Cardiac septum (tissue), 1 donor: ENCODE measurements around the gene CCDC146. TPM values are rescaled to one million over a fixed set of nuclear protein-coding genes. Genes with fewer than 3 reads are reported as not detected.
A peak's percentile ranks its signal among the peaks of the same experiment; 100 is the strongest.
"Not testable (repeated sequence)": the region's sequence is repeated elsewhere in the genome, so short reads cannot be mapped to it uniquely, and the experiment has no call there.

Experiments
- DNase-seq: peaks from one replicate; pipeline ENCODE4 v3.0.0-alpha.2; 2020; ENCODE audit warnings: low spot score
- intact Hi-C: fragments of 100-400 bp; cut with DNase I; formaldehyde crosslinking; loops from one replicate; pipeline ENCODE4 v1.14.0; 2022
- total RNA-seq: library from RNA; stranded (reverse); fragmentation: NEBNext Ultra II Directional; extraction: Animal tissue kit (Norgen Biotek cat#: 25700); gene quantifications from one replicate; pipeline ENCODE4 v1.2.1, GENCODE V29; 2021
- donor health status: DM: no; HTN: no; CAD: no.

Gene CCDC146
- total RNA-seq, 1 donor from 2014 or later: 4.3 TPM

DNA sequence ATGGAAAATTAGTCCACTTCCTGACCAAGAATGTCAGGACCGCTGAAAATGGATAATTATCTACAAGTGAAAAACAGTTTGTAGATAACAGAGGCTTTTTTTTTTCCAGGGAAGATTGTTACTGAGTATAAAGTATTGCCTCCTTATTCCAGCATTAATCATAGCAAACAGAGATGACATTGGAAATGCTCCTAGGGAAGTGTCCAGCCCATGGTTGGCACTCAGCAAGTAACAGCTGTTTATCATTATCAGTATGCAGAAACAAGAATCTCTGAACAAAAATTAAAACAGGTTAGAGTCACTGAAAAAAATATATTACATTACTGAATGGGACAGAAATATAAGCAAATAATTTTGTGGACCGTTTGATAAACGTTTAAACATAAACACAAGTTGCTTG, 62.6 kb downstream of the CCDC146 start:
- DNase-seq: no peak
- intact Hi-C loops: no loop called here

DNA sequence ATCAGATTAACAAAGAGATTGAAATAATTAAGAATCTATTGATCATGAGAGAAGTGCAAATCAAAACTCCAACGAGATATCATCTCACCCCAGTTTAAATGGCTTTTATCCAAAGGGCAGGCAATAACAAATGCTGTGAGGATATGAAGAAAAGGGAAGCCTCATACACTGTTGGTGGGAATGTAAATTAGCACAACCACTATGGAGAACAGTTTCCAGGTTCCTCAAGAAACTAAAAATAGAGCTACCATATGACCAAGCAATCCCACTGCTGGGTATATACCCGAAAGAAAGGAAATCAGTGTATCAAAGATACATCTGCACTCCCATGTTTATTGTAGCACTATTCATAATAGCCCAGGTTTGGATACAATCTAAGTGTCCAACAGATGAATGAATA, 63.5 kb downstream of the CCDC146 start:
- no peak for DNase-seq
- intact Hi-C loops: no loop called here

DNA sequence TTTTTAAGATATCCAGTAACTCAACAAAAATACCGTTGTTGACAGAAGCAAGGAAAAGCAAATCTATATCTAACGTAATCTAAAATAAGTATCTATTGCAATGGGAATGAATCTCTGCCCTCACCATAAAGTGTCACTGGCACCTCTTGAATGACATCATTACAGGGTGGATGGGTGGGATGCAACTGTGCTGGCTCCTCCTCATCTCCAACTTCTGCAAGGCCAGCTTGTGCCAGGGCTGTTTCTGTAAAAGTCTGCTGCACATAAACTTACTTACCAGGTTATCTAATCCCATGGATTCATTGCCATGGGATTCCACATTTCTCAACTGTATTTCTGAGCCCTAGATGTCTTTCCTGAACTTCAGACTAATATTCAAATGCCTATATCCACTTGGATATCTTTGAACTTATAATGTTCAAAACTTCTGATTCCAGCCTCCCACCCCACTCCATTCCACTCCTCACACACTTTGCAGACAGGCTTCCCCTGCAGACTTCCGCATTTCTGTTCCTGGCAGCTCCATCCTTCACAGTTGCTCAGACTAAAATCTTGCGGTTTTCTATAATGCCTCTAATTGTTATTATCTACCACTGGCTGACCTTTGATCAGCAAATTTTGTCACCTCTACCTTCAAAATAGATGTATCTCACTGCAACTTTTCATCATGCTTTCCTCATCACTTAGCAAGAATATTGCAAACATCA, 66.5 kb downstream of the CCDC146 start:
- intact Hi-C loops: no loop called here
- DNase-seq: no peak

DNA sequence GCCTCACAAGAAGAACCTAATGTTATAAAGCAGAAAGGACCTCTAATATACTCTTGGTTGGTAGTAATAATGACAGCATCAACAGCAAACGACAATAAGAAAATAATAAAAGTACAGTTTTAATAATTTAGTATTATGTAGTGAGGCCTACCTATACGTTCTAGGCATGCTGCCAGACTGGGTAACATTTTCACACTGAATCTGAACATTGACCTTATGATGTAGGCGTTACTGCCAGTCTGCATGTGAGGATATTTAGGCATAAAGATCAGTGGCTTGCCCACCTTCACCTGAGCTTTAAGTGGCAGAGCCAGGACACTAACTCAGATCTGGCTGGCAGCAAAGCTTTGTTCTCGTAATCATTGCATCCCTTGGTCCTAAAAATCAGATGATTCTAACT, 74.7 kb downstream of the CCDC146 start:
- intact Hi-C loops: no loop called here

DNA sequence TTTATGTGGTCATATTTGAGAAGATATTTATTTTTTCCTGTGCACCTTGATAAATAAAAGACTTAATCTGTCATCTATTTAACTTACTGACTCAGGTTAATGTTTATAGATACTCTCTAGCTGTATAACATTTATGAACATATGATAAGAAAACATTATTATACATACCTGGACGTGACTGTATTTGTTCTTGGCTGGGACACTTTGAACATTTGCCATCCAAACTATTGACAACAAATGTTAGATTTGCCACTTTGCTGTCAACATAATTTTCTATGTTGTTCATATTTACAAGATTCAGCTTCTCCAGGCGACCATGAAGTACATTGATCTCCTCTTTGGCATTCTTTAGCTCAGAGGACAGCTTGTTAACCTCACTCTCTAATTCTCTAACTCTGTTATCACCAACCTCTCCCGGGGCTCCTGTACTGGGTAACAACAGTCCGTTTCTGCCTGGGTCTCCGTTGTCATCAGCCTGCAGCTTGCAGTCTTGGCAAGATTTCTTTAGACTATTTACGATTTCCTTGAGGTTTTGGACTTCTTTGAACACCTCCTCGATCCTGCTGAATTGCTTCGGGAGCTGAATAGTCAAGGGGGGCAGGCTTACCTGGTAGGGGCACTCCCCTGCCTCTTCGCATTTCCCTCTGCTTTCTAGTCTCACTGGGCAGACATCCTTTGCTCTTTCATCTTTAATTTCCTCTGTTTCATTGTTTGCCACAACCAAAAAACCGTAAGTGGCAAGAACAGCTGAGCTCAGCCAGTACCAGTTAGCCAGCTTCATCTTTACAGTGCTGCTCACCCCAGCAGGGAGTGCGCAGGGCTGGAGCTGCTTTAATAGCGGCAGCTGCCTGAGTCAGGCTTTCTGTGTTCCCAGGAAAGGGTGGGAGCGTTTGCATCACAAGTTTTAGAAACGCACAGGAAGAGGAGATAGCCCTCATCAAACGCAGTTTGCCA, 76.9 kb downstream of the CCDC146 start, which contains the start of gene FGL2:
Gene FGL2, minus strand, starts transcription at position 807 of the 954 bp plus-strand sequence. Its CDS starts 26 bp downstream, at position 781.
- intact Hi-C loops: no loop called here
- peak; percentile 85 for DNase-seq

More for the DNA sequence above, 74.7 kb downstream of the CCDC146 start:
- DNase-seq: no peak

DNA sequence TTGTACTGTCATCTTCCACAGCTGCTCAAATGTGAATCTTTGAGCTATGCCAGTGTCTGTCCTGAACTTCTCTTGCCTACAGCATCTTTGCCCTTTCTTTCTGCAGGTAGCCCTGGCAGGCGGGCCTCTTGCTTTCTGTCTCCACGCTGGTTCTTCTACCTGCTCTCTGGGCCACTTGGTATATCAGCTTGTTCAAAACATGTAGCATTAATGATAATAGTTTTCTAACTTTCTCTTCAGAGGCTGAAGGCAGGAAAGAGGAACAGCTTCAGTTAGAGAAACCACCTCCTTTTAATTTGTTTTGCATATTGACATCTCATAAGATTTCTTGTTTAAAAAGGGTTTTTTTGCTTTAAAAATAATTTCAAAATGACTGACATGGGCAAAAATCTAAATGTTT, 78.1 kb downstream of the CCDC146 start:
- no peak for DNase-seq
- intact Hi-C loops: no loop called here

DNA sequence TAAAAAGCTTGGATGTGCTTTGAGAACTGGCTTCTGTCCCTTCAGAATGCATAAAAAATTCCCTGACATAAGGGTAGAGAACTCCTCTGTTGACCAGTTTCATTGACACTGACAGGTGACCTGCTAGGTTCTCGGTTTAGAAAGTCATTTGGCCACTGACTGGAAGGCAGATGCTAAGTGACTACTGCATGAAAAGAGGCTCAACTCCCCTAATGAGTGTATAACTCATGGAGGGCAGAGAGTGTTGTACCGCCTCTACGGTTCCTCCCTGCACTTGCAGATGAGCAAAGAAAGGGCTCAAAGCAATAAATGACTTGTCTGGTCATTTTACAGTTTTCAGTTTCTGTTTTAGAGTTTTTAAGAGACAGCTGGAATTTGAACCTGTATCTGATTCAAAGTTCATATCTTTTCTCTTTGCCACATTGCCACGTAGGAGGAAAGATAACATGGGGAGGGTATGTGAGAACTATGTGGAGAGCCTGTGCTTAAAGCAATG, 80.1 kb downstream of the CCDC146 start:
- intact Hi-C loops: no loop called here
- DNase-seq: no peak

DNA sequence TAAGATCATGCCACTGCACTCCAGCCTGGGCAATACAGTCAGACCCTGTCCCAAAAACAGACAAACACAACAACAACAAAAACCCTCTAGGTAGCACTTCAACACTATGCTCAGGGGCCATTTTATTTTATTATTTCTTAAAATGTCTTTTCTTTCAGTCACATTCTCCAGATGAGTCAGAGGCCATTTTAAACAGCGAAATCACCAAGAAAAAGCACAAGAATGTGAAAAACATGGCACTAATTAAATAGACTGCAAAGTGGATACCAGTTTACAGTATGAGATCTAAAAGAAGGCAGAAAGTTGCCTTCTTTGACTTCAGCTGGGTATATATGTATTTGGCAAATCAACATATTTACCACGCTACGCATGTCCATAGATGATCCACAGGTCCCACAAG, 83.3 kb downstream of the CCDC146 start:
- no peak for DNase-seq
- intact Hi-C loops: no loop called here

DNA sequence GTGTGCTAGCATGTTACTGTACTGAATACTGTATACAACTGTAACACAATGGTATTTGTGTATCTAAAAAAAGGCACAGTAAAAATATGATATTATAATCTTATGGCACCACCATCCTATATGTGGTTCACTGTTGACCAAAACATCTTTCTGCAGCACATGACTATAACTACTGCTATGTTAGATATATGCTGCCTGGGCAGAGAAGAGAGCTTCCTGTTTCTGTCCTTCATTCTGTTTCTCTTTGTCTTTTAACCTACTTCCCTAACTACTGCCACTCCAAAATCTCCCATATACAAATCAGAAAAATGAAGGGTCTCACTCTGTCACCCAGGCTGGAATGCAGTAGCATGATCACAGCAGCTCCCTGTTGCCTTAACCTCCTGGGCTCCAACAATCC, 86.0 kb downstream of the CCDC146 start:
- intact Hi-C loops: no loop called here
- no peak for DNase-seq

DNA sequence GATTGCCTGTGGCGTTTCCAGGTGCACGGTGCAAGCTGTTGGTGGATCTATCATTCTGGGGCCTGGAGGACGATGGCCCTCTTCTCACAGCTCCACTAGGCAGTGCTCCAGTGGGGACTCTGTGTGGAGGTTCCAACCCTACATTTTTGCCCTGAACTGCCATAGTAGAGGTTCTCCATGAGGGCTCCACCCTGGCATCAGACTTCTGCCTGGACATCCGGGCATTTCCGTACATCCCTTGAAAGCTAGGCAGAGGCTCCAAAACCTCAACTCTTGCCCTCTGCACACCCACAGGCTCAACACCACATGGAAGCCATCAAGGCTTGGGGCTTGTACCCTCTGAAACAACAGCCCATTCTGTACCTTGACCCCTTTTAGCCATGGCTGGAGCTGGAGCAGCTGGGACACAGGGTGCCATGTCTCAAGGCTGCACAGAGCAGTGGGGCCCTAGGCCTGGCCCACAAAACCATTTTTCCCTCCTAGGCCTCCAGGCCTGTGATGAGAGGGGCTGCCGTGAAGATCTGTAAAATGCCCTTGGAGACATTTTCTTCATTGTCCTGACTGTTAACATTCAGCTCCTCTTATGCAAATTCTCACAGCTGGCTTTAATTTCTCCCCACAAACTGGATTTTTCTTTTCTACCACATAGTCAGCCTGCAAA, 87.2 kb downstream of the CCDC146 start:
- no peak for DNase-seq
- intact Hi-C loops: no loop called here

DNA sequence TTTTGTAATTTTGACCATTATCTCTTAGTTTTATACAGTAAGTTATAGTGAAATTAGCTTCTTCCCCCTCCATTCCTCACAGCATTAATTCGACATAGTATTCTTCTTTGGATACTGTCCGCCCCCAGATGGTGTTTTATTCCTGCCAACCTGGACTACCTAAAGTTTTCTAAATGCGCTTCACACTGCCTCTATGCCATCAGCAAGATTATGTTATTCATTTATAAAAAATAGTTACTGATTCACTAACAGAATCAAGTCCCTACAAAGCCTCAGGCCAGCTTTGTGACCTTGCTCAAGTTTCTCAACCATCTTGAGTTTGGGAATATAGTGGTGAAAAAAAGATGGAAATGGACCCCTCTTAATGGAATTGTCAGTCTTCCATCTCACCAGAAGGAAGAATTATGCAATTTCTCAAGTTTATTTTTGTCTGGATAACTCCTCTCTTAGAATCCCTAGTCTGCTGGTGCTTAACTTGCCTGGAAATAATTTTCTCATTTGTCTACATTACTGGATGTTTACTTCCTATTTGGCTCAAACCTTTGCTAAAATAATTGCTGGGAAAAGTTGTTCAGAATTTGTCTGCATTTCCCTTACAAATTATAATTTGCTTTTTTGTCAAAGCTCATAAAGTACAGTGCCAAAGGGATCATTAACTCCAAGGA, 93.9 kb downstream of the CCDC146 start:
- intact Hi-C loops: no loop called here
- DNase-seq: no peak

DNA sequence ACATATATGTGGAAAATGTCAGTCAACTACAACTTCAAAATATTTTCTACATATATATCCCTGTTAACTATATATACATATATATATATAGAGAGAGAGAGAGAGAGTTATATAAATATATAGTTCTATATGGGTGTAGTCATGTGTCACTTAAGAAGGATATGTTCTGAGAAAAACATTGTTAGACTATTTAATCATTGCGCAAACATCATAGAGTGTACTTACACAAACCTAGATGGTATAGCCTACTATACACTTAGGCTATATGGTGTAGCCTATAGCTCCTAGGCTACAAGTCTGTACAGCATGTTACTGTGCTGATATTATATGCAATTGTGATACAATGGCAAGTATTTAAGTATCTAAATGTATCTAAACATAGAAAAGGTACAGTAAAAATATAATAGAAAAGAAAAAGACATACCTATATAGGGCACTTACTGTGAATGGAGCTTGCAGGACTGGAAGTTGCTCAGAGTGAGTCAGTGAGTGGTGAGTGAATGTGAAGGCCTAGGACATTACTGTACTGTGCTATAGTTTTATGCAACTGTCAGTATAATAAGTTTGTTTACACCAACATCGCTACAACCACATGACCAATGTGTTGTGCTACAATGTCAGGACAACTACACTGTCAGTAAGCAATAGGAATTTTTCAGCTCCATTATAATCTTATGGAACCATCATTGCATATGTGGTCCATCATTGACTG, 95.2 kb downstream of the CCDC146 start:
- intact Hi-C loops: no loop called here
- DNase-seq: no peak

DNA sequence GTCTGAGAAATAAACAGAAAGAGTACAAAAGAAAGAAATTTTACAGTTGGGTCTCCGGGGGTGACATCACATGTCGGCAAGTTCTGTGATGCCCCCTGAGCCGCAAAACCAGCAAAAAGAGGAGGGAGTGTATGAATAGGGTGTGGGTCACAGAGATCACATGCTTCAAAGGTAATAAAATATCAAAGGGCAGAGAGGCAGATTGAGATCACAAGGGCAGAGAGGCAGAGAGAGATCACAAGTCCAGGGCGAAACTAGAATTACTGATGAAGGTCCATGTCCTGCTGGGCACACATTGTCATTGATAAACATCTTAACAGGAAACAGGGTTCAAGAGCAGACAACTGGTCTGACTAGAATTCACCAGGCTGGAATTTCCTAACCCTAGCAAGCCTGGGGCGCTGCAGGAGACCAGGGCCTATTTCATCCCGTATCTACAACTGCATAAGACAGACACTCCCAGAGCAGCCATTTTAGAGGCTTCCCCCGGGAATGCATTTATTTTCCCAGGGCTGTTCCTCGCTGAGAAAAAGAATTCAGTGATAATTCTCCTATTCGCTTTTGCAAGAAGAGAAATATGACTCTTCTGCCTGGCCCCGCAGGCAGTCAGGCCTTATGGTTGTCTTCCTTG, 97.4 kb downstream of the CCDC146 start:
- intact Hi-C loops, DNase-seq: not testable (repeated sequence)

DNA sequence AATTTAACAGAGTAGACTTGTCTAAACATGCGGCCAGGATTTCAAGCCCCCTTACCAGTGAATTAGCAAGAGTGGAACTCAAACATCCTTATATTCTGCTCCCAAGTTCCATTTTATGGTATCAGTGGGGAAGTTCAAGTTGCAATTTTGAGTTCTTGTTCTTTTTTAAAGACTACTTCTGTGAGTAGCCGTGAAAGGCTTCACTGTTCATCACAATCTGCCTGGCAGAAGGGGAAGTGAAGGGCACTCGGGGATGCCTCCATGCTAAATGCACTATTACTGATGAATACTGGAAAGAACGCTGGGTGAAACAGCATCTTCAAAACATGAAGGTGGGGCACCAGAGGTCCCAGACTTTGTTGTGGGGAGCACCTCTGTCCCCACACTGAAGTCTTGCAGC, 99.7 kb downstream of the CCDC146 start:
- intact Hi-C loops: no loop called here

DNA sequence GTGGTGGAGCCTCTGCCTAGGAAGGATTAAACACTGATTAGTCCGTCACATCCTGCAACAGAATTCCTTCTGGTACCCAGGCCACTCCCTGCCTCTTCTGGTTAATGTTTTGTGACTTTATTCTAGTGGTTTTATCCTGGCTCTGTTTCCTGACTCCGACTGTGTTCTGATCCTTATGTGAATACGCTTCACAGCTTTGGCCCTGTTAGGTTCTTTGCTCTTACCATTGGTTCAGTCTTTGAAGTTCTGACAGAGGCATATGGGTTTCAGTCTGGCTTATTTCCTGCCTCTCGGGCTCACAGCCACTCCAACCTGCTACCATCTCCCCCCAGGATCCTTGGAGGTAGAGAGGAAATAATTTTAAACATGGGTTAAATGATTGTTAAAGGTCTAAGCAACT, 100.4 kb downstream of the CCDC146 start:
- DNase-seq: no peak
- intact Hi-C loops: no loop called here

More for the DNA sequence above, 99.7 kb downstream of the CCDC146 start:
- DNase-seq: no peak

DNA sequence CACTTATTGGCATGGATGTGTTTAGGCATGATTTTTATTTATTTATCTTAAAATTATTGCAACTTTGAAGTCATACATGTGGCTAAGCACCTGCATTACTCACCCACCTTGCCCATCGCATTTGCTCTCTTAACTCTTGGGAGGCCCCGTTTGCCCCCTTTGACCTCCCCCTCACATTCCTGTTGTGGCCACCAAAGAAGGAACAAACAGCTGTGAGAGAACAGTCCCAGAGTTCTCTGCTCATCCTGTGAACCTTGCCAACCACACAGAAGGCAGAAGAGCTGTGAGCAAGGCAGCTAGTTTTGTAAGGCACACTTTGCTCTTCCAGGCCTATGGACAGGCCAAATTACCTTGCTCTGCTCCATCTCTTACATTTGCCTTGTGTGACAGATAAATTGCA, 100.8 kb downstream of the CCDC146 start:
- intact Hi-C loops: no loop called here
- no peak for DNase-seq

DNA sequence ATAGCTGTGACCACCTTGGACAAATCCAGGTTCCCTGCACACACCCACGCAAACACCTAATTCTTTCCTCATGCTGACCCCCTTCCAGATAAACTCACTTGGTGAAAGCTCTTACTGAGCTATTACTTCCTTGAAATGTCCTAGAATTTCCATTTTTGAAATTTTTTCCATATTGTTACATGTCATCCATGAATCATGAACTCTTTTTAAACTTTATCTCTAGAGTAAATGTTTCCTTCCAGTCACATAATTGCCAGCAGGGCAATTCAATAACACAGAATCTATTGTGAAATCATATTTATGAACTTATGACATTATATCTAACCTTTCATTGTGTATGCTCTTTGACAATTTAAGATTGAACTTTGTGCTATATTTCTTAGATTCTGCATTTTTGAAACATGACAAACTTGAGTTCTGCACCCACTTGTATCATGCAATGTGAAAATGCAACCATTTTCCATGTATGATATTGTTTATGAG, 104.0 kb downstream of the CCDC146 start:
- no peak for DNase-seq
- intact Hi-C loops: no loop called here

DNA sequence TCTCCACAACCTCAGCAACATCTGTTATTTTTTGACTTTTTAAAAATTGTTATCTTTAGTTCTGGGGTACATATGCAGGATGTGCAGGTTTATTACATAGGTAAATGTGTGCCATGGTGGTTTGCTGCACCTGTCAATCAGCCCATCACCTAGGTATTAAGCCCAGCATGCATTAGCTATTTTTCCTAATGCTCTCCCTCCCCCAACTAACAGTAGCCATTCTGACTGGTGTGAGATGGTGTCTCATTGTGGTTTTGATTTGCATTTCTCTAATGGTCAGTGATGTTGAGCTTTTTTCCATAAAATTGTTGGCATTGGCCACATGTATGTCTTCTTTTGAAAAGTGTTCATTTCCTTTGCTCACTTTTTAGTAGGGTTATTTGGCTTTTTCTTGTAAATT, 106.4 kb downstream of the CCDC146 start:
- DNase-seq, intact Hi-C loops: not testable (repeated sequence)
